Liver (tissue), 9 donors: ENCODE data around the gene ZNF343. TPM values are rescaled to one million over a fixed set of nuclear protein-coding genes. Genes with fewer than 3 reads are reported as not detected.

Source experiments
- DNase-seq: peaks from one replicate; pipeline ENCODE4 v3.0.0-alpha.2; 2017; ENCODE audit warnings: low spot score
- H3K27ac ChIP-seq, 2 donors: one replicate each; pipeline ENCODE4 v1.7.0; 2013; ENCODE audit warnings: inconsistent platforms in 2 of 2, low read length in 2 of 2, control low read depth in 1 of 2, low read depth in 1 of 2, mild to moderate bottlenecking in 1 of 2
- H3K27me3 ChIP-seq, 4 donors: one replicate each; pipeline versions ENCODE4 v1.6.1 to v1.7.0; 2013; ENCODE audit warnings: low read length in 3 of 4, inconsistent platforms in 1 of 4, mild to moderate bottlenecking in 1 of 4, moderate library complexity in 1 of 4; ENCODE audit not compliant: control insufficient read depth in 4 of 4, insufficient read depth in 4 of 4
- H3K36me3 ChIP-seq, 4 donors: one replicate each; pipeline versions ENCODE4 v1.6.1 to v1.7.0; 2013; ENCODE audit warnings: low read length in 3 of 4, mild to moderate bottlenecking in 3 of 4, low read depth in 1 of 4, moderate library complexity in 1 of 4; ENCODE audit not compliant: control insufficient read depth in 4 of 4, insufficient read depth in 3 of 4
- H3K4me1 ChIP-seq, 4 donors: one replicate each; pipeline versions ENCODE4 v1.6.1 to v1.7.0; 2013; ENCODE audit warnings: low read length in 3 of 4, mild to moderate bottlenecking in 3 of 4, moderate library complexity in 1 of 4; ENCODE audit not compliant: control insufficient read depth in 4 of 4, insufficient read depth in 4 of 4
- H3K4me3 ChIP-seq, 3 donors: one replicate each; pipeline versions ENCODE4 v1.6.1 to v1.7.0; 2013; ENCODE audit warnings: low read length in 3 of 3, control low read depth in 1 of 3, low read depth in 1 of 3, mild to moderate bottlenecking in 1 of 3
- H3K9ac ChIP-seq, 2 donors: one replicate each; pipeline ENCODE4 v1.7.0; 2013; ENCODE audit warnings: low read length in 2 of 2, mild to moderate bottlenecking in 2 of 2, moderate library complexity in 2 of 2, control low read depth in 1 of 2, low read depth in 1 of 2
- H3K9me3 ChIP-seq, 4 donors: one replicate each; pipeline versions ENCODE4 v1.6.1 to v1.7.0; 2013; ENCODE audit warnings: low read length in 3 of 4; ENCODE audit not compliant: control insufficient read depth in 4 of 4
- CTCF ChIP-seq: fragments of 150-350 bp; IDR thresholded peaks from 2 replicates; pipeline ENCODE4 v1.5.1; 2017; ENCODE audit warnings: improper control_type of control experiment, low read depth, low read length; ENCODE audit not compliant: missing input control
- EGR1 ChIP-seq, 2 donors: IDR thresholded peaks; 2 replicates each; pipeline ENCODE4 v1.6.1; 2016 to 2018; ENCODE audit warnings: antibody characterized with exemption in 2 of 2, low read depth in 2 of 2
- FOXA2 ChIP-seq: IDR thresholded peaks from 2 replicates; pipeline ENCODE4 v1.6.1; 2016; ENCODE audit warnings: antibody characterized with exemption
- GABPA ChIP-seq, 2 donors: IDR thresholded peaks in 1 of 2; conservative IDR thresholded peaks in 1 of 2; 2 replicates each; pipeline ENCODE4 v1.6.1; 2016; ENCODE audit warnings: antibody characterized with exemption in 2 of 2, mild to moderate bottlenecking in 1 of 2, moderate library complexity in 1 of 2
- JUND ChIP-seq, 2 donors: IDR thresholded peaks; 2 replicates each; pipeline ENCODE4 v1.6.1; 2016; ENCODE audit warnings: antibody characterized with exemption in 2 of 2
- RAD21 ChIP-seq, 2 donors: IDR thresholded peaks; 2 replicates each; pipeline ENCODE4 v1.6.1; 2016; ENCODE audit warnings: antibody characterized with exemption in 2 of 2, mild to moderate bottlenecking in 2 of 2
- REST ChIP-seq: IDR thresholded peaks from 2 replicates; pipeline ENCODE4 v1.6.1; 2016; ENCODE audit warnings: antibody characterized with exemption, mild to moderate bottlenecking
- WGBS: extraction: QIAGEN DNeasy Blood & Tissue Kit; methylation state at CpG from one replicate; pipeline ENCODE4 v1.1.7; 2013; 5-methylcytosine and 5-hydroxymethylcytosine counted together
- polyA plus RNA-seq, 2 donors: library from polyadenylated mRNA; stranded (reverse) in 1 of 2; unstranded in 1 of 2; fragments of 200-250 nt in 1 of 2; fragments of >200 nt in 1 of 2; fragmentation: Nextera tagmentation in 1 of 2; extraction: Ambion mirVana in 1 of 2; gene quantifications; one replicate each; pipeline versions ENCODE4 v1.2.1 to v1.2.3, GENCODE V29; 2013 to 2015
- total RNA-seq, 2 donors: library from RNA; depleted of rRNA; stranded (reverse); fragments of >200 nt; gene quantifications; one replicate each; pipeline ENCODE4 v1.2.3, GENCODE V29; 2014
- donor health status: healthy.
- donor health status: healthy.
- donor health status: healthy.
- donor health status: healthy.
- donor health status: healthy.

The ZNF343 gene
- total and polyA plus RNA-seq, 4 donors: 3.3 to 10.5 (median 4.2) TPM

GRCh38 chr20:2455771-2456497 lies 52.8 kb downstream of the ZNF343 start:
- Histone ChIP-seq H3K4me1 (no peaks in the 10 kb centered on the region), H3K27me3 (no peaks in the 10 kb centered on the region), H3K9me3 (no peaks in the 10 kb centered on the region), H3K36me3 (peaks cover 3 to 16% (median 14%) of the 10 kb centered on the region in 4 donors), H3K9ac (no peak overlapping the region), H3K4me3 (no peak overlapping the region), H3K27ac (no peak overlapping the region)
- DNase-seq: no peak
- 77% methylated on average over 2 of the region's 2 CpGs for WGBS
- TF ChIP-seq JUND (IDR thresholded peaks at IDR 0.05) (no peak), GABPA (IDR thresholded peaks at IDR 0.05 in 1 of 2, conservative IDR thresholded peaks at IDR 0.05 in 1 of 2) (no peak), RAD21 (IDR thresholded peaks at IDR 0.05) (no peak)

- Histone ChIP-seq H3K27ac (no peak overlapping the region), H3K9me3 (no peaks in the 10 kb centered on the region), H3K4me3 (no peak overlapping the region), H3K27me3 (no peaks in the 10 kb centered on the region), H3K9ac (no peak overlapping the region), H3K36me3 (peaks cover 0 to 2% (median 0%) of the 10 kb centered on the region in 4 donors), H3K4me1 (no peaks in the 10 kb centered on the region)
- WGBS: 73% methylated on average over 3 of the region's 3 CpGs
- TF ChIP-seq RAD21 (IDR thresholded peaks at IDR 0.05): no peak
- TF ChIP-seq REST: no peak
- DNase-seq: no peak
These were observed 54.9 kb downstream of the ZNF343 start for GRCh38 chr20:2453792-2454191.

GRCh38 chr20:2451939-2452732 lies 56.6 kb downstream of the ZNF343 start:
- DNase-seq: peak; percentile 80
- Histone ChIP-seq H3K27ac (no peak overlapping the region), H3K36me3 (no peaks in the 10 kb centered on the region), H3K9me3 (no peaks in the 10 kb centered on the region), H3K27me3 (no peaks in the 10 kb centered on the region), H3K4me3 (no peak overlapping the region), H3K9ac (no peak overlapping the region), H3K4me1 (no peaks in the 10 kb centered on the region)
- 54% methylated on average over 8 of the region's 8 CpGs for WGBS
- TF ChIP-seq EGR1 (IDR thresholded peaks at IDR 0.05; ENCODE audit: low read depth in 2 of 2) (no peak), FOXA2 (no peak), RAD21 (IDR thresholded peaks at IDR 0.05) (peak; percentile 82 to 86), REST (peak; percentile 26), CTCF (peak; percentile 82)
